SK-N-SH (cell line): ENCODE measurements around the gene ENOX1. TPM values are rescaled to one million over a fixed set of nuclear protein-coding genes. Genes with fewer than 3 reads are reported as not detected.

ENCODE experiments used
- CTCF ChIA-PET: fragments of 300-600, 350-600 bp; formaldehyde crosslinking; extraction: SDS; loops from one replicate; lab custom pipeline; 2021; lab: Yijun Ruan, JAX
- POLR2A ChIA-PET: fragments of 350-600 bp; sonication (Branson Sonifier 250); formaldehyde crosslinking; extraction: SDS; loops from one replicate; lab custom pipeline; 2020; ENCODE audit warnings: antibody characterized with exemption, inconsistent platforms; lab: Yijun Ruan, JAX
- DNase-seq: peaks from one replicate; pipeline ENCODE4 v3.0.0; 2012
- H2AFZ ChIP-seq: fragments of 200-600 bp; sonication (generic); 2 replicates; pipeline ENCODE4 v1.8.1; 2016; ENCODE audit warnings: antibody characterized with exemption, mild to moderate bottlenecking, low read depth
- H3F3A ChIP-seq: fragments of 200-600 bp; sonication (generic); replicated peaks from 2 replicates; pipeline ENCODE3; 2016; ENCODE audit warnings: antibody characterized with exemption, mild to moderate bottlenecking; ENCODE audit not compliant: insufficient read depth
- H3K27ac ChIP-seq, 2 experiments: fragments of 200-500 bp in 1 of 2; fragments of 200-600 bp in 1 of 2; sonication (Bioruptor generic) in 1 of 2; sonication (generic), shearing (Covaris generic) in 1 of 2; 2 replicates each; pipeline versions ENCODE4 v1.5.1 to v1.6.1; 2014 to 2016; ENCODE audit warnings: low read depth in 2 of 2, inconsistent platforms in 1 of 2, low read length in 1 of 2, mild to moderate bottlenecking in 1 of 2, mixed read lengths in 1 of 2
- H3K27me3 ChIP-seq: fragments of 200-600 bp; sonication (generic), shearing (Covaris generic); 2 replicates; pipeline ENCODE4 v1.6.1; 2016; ENCODE audit warnings: mixed run types; ENCODE audit not compliant: insufficient read depth
- H3K36me3 ChIP-seq, 2 experiments: fragments of 200-500 bp in 1 of 2; fragments of 200-600 bp in 1 of 2; sonication (Bioruptor generic) in 1 of 2; sonication (generic) in 1 of 2; replicated peaks in 1 of 2; 2 replicates each; pipeline versions ENCODE3 to v1.5.1; 2014 to 2016; ENCODE audit warnings: low read length in 1 of 2, mild to moderate bottlenecking in 1 of 2; ENCODE audit not compliant: insufficient read depth in 2 of 2, control insufficient read depth in 1 of 2
- H3K4me1 ChIP-seq, 2 experiments: fragments of 200-500 bp in 1 of 2; fragments of 200-600 bp in 1 of 2; sonication (Bioruptor generic) in 1 of 2; sonication (generic), shearing (Covaris generic) in 1 of 2; 2 replicates each; pipeline versions ENCODE4 v1.5.1 to v1.6.1; 2014 to 2016; ENCODE audit warnings: low read depth in 1 of 2, low read length in 1 of 2, mixed run types in 1 of 2; ENCODE audit not compliant: insufficient read depth in 2 of 2, control insufficient read depth in 1 of 2
- H3K4me2 ChIP-seq: fragments of 200-600 bp; sonication (generic), shearing (Covaris generic); 2 replicates; pipeline ENCODE4 v1.6.1; 2017; ENCODE audit warnings: mixed run types
- H3K4me3 ChIP-seq, 2 experiments: fragments of 200-500 bp in 1 of 2; fragments of 200-600 bp in 1 of 2; sonication (Bioruptor generic) in 1 of 2; sonication (generic), shearing (Covaris generic) in 1 of 2; 2 replicates each; pipeline versions ENCODE4 v1.5.1 to v1.8.1; 2014 to 2016; ENCODE audit warnings: low read depth in 2 of 2, inconsistent platforms in 1 of 2, low read length in 1 of 2, mild to moderate bottlenecking in 1 of 2, mixed read lengths in 1 of 2, moderate library complexity in 1 of 2
- H3K79me2 ChIP-seq: fragments of 200-600 bp; sonication (generic); 2 replicates; pipeline ENCODE4 v1.8.1; 2017; ENCODE audit warnings: mild to moderate bottlenecking; ENCODE audit not compliant: insufficient read depth
- H3K9ac ChIP-seq: fragments of 200-600 bp; sonication (generic); 2 replicates; pipeline ENCODE4 v1.6.1; 2017; ENCODE audit warnings: mixed run types
- H3K9me2 ChIP-seq: fragments of 200-600 bp; sonication (generic); 2 replicates; pipeline ENCODE4 v1.6.1; 2017; ENCODE audit warnings: mixed run types
- H3K9me3 ChIP-seq: fragments of 200-600 bp; sonication (generic); 2 replicates; pipeline ENCODE4 v1.6.1; 2017; ENCODE audit warnings: mixed run types, mild to moderate bottlenecking, moderate library complexity
- H4K20me1 ChIP-seq: fragments of 200-600 bp; sonication (generic); 2 replicates; pipeline ENCODE4 v1.6.1; 2017; ENCODE audit warnings: mild to moderate bottlenecking, mixed run types; ENCODE audit not compliant: insufficient read depth
- CHD2 ChIP-seq: fragments of 150-350 bp; IDR thresholded peaks from 2 replicates; pipeline ENCODE4 v1.6.1; 2018; ENCODE audit warnings: low read length; ENCODE audit not compliant: partially characterized antibody
- EP300 ChIP-seq, 2 experiments: IDR thresholded peaks; 2 replicates each; pipeline versions ENCODE4 v1.4.0 to v1.6.1; 2012; ENCODE audit warnings: borderline replicate concordance in 1 of 2, low read depth in 1 of 2, low read length in 1 of 2
- EZH2phosphoT487 ChIP-seq: fragments of 200-600 bp; sonication (generic); IDR thresholded peaks from 2 replicates; pipeline ENCODE4 v1.6.1; 2017; ENCODE audit warnings: low read depth, mixed run types, mild to moderate bottlenecking, antibody characterized with exemption, moderate library complexity, borderline replicate concordance
- FOSL2 ChIP-seq: IDR thresholded peaks from 2 replicates; pipeline ENCODE4 v1.4.0; 2012; ENCODE audit warnings: low read depth, mild to moderate bottlenecking, moderate library complexity, borderline replicate concordance
- FOXJ3 ChIP-seq: sonication (generic); formaldehyde crosslinking; IDR thresholded peaks from 2 replicates; pipeline ENCODE4 v1.5.1; 2020; ENCODE audit warnings: mild to moderate bottlenecking, missing genetic modification reagents
- FOXM1 ChIP-seq: IDR thresholded peaks from 2 replicates; pipeline ENCODE4 v1.4.0; 2012; ENCODE audit warnings: low read depth, mild to moderate bottlenecking
- GATA2 ChIP-seq: sonication (generic); formaldehyde crosslinking; IDR thresholded peaks from 2 replicates; pipeline ENCODE4 v1.5.0; 2020; ENCODE audit warnings: mild to moderate bottlenecking, missing genetic modification reagents
- MAX ChIP-seq: IDR thresholded peaks from 2 replicates; pipeline ENCODE4 v1.4.0; 2012; ENCODE audit warnings: low read depth
- MEF2A ChIP-seq: IDR thresholded peaks from 2 replicates; pipeline ENCODE4 v1.4.0; 2012; ENCODE audit warnings: low read depth, borderline replicate concordance
- NFIC ChIP-seq: IDR thresholded peaks from 2 replicates; pipeline ENCODE4 v1.4.0; 2012; ENCODE audit warnings: borderline replicate concordance
- NRF1 ChIP-seq: IDR thresholded peaks from 2 replicates; pipeline ENCODE4 v1.6.1; 2012; ENCODE audit warnings: low read depth, mild to moderate bottlenecking, low read length
- PBX3 ChIP-seq: IDR thresholded peaks from 2 replicates; pipeline ENCODE4; 2012
- POLR2AphosphoS5 ChIP-seq: IDR thresholded peaks from 2 replicates; pipeline ENCODE4 v1.6.1; 2012; ENCODE audit warnings: low read depth, low read length
- RAD21 ChIP-seq: IDR thresholded peaks from 2 replicates; pipeline ENCODE4 v1.6.1; 2012; ENCODE audit warnings: mild to moderate bottlenecking, low read length
- RCOR1 ChIP-seq: fragments of 150-350 bp; IDR thresholded peaks from 2 replicates; pipeline ENCODE4 v1.6.1; 2017; ENCODE audit warnings: antibody characterized with exemption, low read length
- RFX5 ChIP-seq: IDR thresholded peaks from 2 replicates; pipeline ENCODE4 v1.6.1; 2012; ENCODE audit warnings: mild to moderate bottlenecking, improper control_type of control experiment, low read length
- RXRA ChIP-seq: IDR thresholded peaks from 2 replicates; pipeline ENCODE4 v1.4.0; 2012; ENCODE audit warnings: low read depth, mild to moderate bottlenecking, borderline replicate concordance
- SMC3 ChIP-seq: IDR thresholded peaks from 2 replicates; pipeline ENCODE4 v1.6.1; 2012; ENCODE audit warnings: low read depth, low read length, improper control_type of control experiment
- TAF1 ChIP-seq: IDR thresholded peaks from 2 replicates; pipeline ENCODE4 v1.6.1; 2012; ENCODE audit warnings: low read depth, mild to moderate bottlenecking, low read length, moderate library complexity, borderline replicate concordance
- TCF12 ChIP-seq: IDR thresholded peaks from 2 replicates; pipeline ENCODE4 v1.4.0; 2012
- TEAD4 ChIP-seq: IDR thresholded peaks from 2 replicates; pipeline ENCODE4 v1.4.0; 2012; ENCODE audit warnings: mild to moderate bottlenecking, borderline replicate concordance; ENCODE audit not compliant: insufficient read depth
- USF2 ChIP-seq: fragments of 150-350 bp; IDR thresholded peaks from 2 replicates; pipeline ENCODE4 v1.6.1; 2017; ENCODE audit warnings: antibody characterized with exemption, low read length, low read depth, borderline replicate concordance
- YY1 ChIP-seq: IDR thresholded peaks from 2 replicates; pipeline ENCODE4 v1.4.0; 2012; ENCODE audit warnings: low read depth, mild to moderate bottlenecking
- ZBTB33 ChIP-seq: IDR thresholded peaks from 2 replicates; pipeline ENCODE4 v1.4.0; 2012; ENCODE audit warnings: low read depth, borderline replicate concordance
- WGBS: methylation state at CpG from one replicate; pipeline ENCODE4 v1.1.6; 2017; ENCODE audit warnings: low lambda C conversion rate; 5-methylcytosine and 5-hydroxymethylcytosine counted together
- polyA plus RNA-seq, 3 experiments: library from polyadenylated mRNA; depleted of rRNA; stranded (reverse); fragments of >200 nt; gene quantifications; 2 replicates each; pipeline ENCODE4 v1.2.3, GENCODE V29; 2012

Gene ENOX1
- polyA plus RNA-seq, 1 of the 3 experiments (the other 2 are of a cell fraction), result 5.8 TPM

- no peaks in the 10 kb centered on the region for H3K9me2 ChIP-seq
- H2AFZ ChIP-seq, result peak overlapping the region; percentile 86; the same call in 1 of the 2 replicates
- no peaks in the 10 kb centered on the region for H3K79me2 ChIP-seq
- H3K36me3 ChIP-seq, result no peaks in the 10 kb centered on the region
- ChIA-PET POLR2A (no interaction called here), CTCF (interaction anchor here (1.2 to 1.5 kb wide), 2 partner anchors 17 to 19 kb away, joined by 4 read pairs; no protein-coding TSS in a partner anchor)
- H3K9me3 ChIP-seq, result no peaks in the 10 kb centered on the region
- peak overlapping the region; percentile 90 for H3K4me2 ChIP-seq
- no peak overlapping the region for H3K9ac ChIP-seq
- H3K4me1 ChIP-seq, result peaks cover 0 to 23% of the 10 kb centered on the region in 2 experiments; a peak in 2 of 4 replicates
- H3K27me3 ChIP-seq, result no peaks in the 10 kb centered on the region
- no peak for TF ChIP-seq EZH2phosphoT487
- no peak for TF ChIP-seq TAF1
- no peak for TF ChIP-seq TEAD4
- no peak for TF ChIP-seq GATA2 (CRISPR knock-in tag)
- no peak for TF ChIP-seq NFIC
- no peak for TF ChIP-seq EP300 (IDR thresholded peaks at IDR 0.05; ENCODE audit: borderline replicate concordance in 1 of 2, low read depth in 1 of 2, low read length in 1 of 2)
- TF ChIP-seq MAX, result no peak
- TF ChIP-seq FOXJ3 (CRISPR knock-in tag), result no peak
- no peak for TF ChIP-seq USF2
- no peak for TF ChIP-seq POLR2AphosphoS5
- no peak for TF ChIP-seq NRF1
- no peak for TF ChIP-seq MEF2A
- no peak for TF ChIP-seq TCF12
- TF ChIP-seq RCOR1, result no peak
- no peak for DNase-seq
- H3K27ac ChIP-seq, result peak overlapping the region in 1 of 2 experiments; percentile 38; a peak in 1 of 4 replicates
- no peaks in the 10 kb centered on the region for H4K20me1 ChIP-seq
- 82% methylated on average over 10 of the region's 10 CpGs for WGBS
- H3K4me3 ChIP-seq, result peak overlapping the region; percentile 72 to 73
- H3F3A ChIP-seq, result peaks cover 27% of the 10 kb centered on the region
Measured at GRCh38 chr13:43785261-43785649, 1.5 kb downstream of the ENOX1 start.

- H2AFZ ChIP-seq, result no peak overlapping the region
- no peak overlapping the region for H3K4me2 ChIP-seq
- H3K79me2 ChIP-seq, result no peaks in the 10 kb centered on the region
- H3K36me3 ChIP-seq, result no peaks in the 10 kb centered on the region
- POLR2A ChIA-PET, result no interaction called here
- no peak overlapping the region for H3K4me3 ChIP-seq
- no peaks in the 10 kb centered on the region for H3K27me3 ChIP-seq
- peaks cover 27% of the 10 kb centered on the region for H3F3A ChIP-seq
- no peaks in the 10 kb centered on the region for H4K20me1 ChIP-seq
- 81% methylated on average over 1 of the region's 1 CpG for WGBS
- H3K9me2 ChIP-seq, result no peaks in the 10 kb centered on the region
- no peaks in the 10 kb centered on the region for H3K9me3 ChIP-seq
- CTCF ChIA-PET, result interaction anchor here (1.5 kb wide), 1 partner anchor 20 kb away, joined by 4 read pairs; no protein-coding TSS in a partner anchor
- peaks cover 0 to 23% of the 10 kb centered on the region in 2 experiments; a peak in 2 of 4 replicates for H3K4me1 ChIP-seq
- no peak for DNase-seq
- H3K9ac ChIP-seq, result no peak overlapping the region
- H3K27ac ChIP-seq, result peak overlapping the region in 1 of 2 experiments; percentile 33; a peak in 1 of 4 replicates
- no peak for TF ChIP-seq EP300 (IDR thresholded peaks at IDR 0.05; ENCODE audit: borderline replicate concordance in 1 of 2, low read depth in 1 of 2, low read length in 1 of 2)
- no peak for TF ChIP-seq RAD21
- TF ChIP-seq RFX5, result no peak
- no peak for TF ChIP-seq PBX3
- no peak for TF ChIP-seq CHD2
- TF ChIP-seq TAF1, result no peak
- TF ChIP-seq POLR2AphosphoS5, result no peak
- no peak for TF ChIP-seq YY1
- no peak for TF ChIP-seq USF2
- no peak for TF ChIP-seq FOXM1
- no peak for TF ChIP-seq ZBTB33
- no peak for TF ChIP-seq RXRA
- TF ChIP-seq TEAD4, result no peak
- TF ChIP-seq FOSL2, result no peak
- TF ChIP-seq SMC3, result no peak
Measured at GRCh38 chr13:43784496-43784895, 2.3 kb downstream of the ENOX1 start.
